ENCODE results near the gene AKR1A1. TPM values are rescaled to one million over a fixed set of nuclear protein-coding genes. Genes with fewer than 3 reads are reported as not detected.

The AKR1A1 gene
- total and polyA plus RNA-seq, 2 experiments from 2014 or later, result 145 to 291 TPM

- no peaks in the 10 kb centered on the region for H3K27me3 ChIP-seq
- no peak for TF ChIP-seq CTCF (IDR thresholded peaks at IDR 0.05; ENCODE audit: low read depth, low read length)
- H3K4me1 ChIP-seq (ENCODE audit: low read depth), result no peaks in the 10 kb centered on the region
- no peak for DNase-seq (ENCODE audit: low read depth in 1 of 2, low spot score in 1 of 2)
- no peaks in the 10 kb centered on the region for H3K9me3 ChIP-seq (ENCODE audit: low read depth)
- H3K4me3 ChIP-seq, result no peak overlapping the region
- H3K36me3 ChIP-seq, result peaks cover 40% of the 10 kb centered on the region
- no peak overlapping the region for H3K27ac ChIP-seq
Measured at GRCh38 chr1:45607404-45608074, 56.9 kb downstream of the AKR1A1 start.

- no peak for TF ChIP-seq CTCF (IDR thresholded peaks at IDR 0.05; ENCODE audit: low read depth, low read length)
- Histone ChIP-seq H3K9me3 (ENCODE audit: low read depth) (no peaks in the 10 kb centered on the region), H3K36me3 (peaks cover 48% of the 10 kb centered on the region), H3K4me1 (ENCODE audit: low read depth) (no peaks in the 10 kb centered on the region), H3K4me3 (no peak overlapping the region), H3K27ac (no peak overlapping the region), H3K27me3 (no peaks in the 10 kb centered on the region)
- DNase-seq (ENCODE audit: low read depth in 1 of 2, low spot score in 1 of 2), result no peak
Measured at GRCh38 chr1:45608175-45609156, 57.8 kb downstream of the AKR1A1 start.

GRCh38 chr1:45610589-45611226 lies 60.1 kb downstream of the AKR1A1 start:
- TF ChIP-seq CTCF (IDR thresholded peaks at IDR 0.05; ENCODE audit: low read depth, low read length), result no peak
- Histone ChIP-seq H3K27ac (no peak overlapping the region), H3K9me3 (ENCODE audit: low read depth) (no peaks in the 10 kb centered on the region), H3K36me3 (peaks cover 50% of the 10 kb centered on the region), H3K4me3 (no peak overlapping the region), H3K4me1 (ENCODE audit: low read depth) (no peaks in the 10 kb centered on the region), H3K27me3 (no peaks in the 10 kb centered on the region)
- DNase-seq (ENCODE audit: low read depth in 1 of 2, low spot score in 1 of 2), result no peak

GRCh38 chr1:45612941-45613579 lies 62.4 kb downstream of the AKR1A1 start:
- H3K27ac ChIP-seq, result no peak overlapping the region
- peaks cover 63% of the 10 kb centered on the region for H3K36me3 ChIP-seq
- DNase-seq (ENCODE audit: low read depth in 1 of 2, low spot score in 1 of 2), result no peak
- no peak for TF ChIP-seq CTCF (IDR thresholded peaks at IDR 0.05; ENCODE audit: low read depth, low read length)
- no peaks in the 10 kb centered on the region for H3K9me3 ChIP-seq (ENCODE audit: low read depth)
- H3K4me3 ChIP-seq, result no peak overlapping the region
- no peaks in the 10 kb centered on the region for H3K27me3 ChIP-seq
- H3K4me1 ChIP-seq (ENCODE audit: low read depth), result no peaks in the 10 kb centered on the region

GRCh38 chr1:45615885-45616284 lies 65.3 kb downstream of the AKR1A1 start:
- Histone ChIP-seq H3K4me1 (ENCODE audit: low read depth) (no peaks in the 10 kb centered on the region), H3K4me3 (no peak overlapping the region), H3K27ac (no peak overlapping the region), H3K36me3 (peaks cover 56% of the 10 kb centered on the region), H3K27me3 (no peaks in the 10 kb centered on the region), H3K9me3 (ENCODE audit: low read depth) (no peaks in the 10 kb centered on the region)
- TF ChIP-seq CTCF (IDR thresholded peaks at IDR 0.05; ENCODE audit: low read depth, low read length), result no peak
- DNase-seq (ENCODE audit: low read depth in 1 of 2, low spot score in 1 of 2), result no peak
